ENCODE measurements around the gene CLEC4A.
"Not testable (repeated sequence)": the region's sequence is repeated elsewhere in the genome, so short reads cannot be mapped to it uniquely, and the experiment has no call there.

Gene CLEC4A

DNA sequence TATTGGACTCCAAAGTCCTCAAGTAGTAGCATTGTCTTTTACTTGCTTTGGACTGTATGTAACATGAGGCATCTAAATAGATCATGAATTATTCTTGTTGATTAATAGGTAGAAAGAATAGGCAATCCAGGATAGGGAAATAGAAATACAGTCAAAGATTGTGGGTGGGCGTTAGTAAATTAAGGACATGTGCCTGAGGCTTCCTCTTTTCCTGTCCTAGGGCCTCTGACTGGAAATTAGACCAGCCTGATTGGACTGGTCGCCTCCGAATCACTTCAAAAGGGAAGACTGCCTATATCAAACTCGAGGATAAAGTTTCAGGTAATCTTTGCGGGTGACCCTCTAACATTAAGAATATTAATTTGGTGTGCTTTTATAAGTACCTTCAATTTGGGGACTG, 33.7 kb upstream of the CLEC4A start:
- Histone ChIP-seq H3K4me3 (ENCODE audit: low read depth, low read length) (no peak overlapping the region), H3K36me3 (peaks cover 49% of the 10 kb centered on the region), H3K4me1 (no peaks in the 10 kb centered on the region), H3K27me3 (no peaks in the 10 kb centered on the region), H3K9me3 (no peaks in the 10 kb centered on the region)
- DNase-seq, result no peak
- TF ChIP-seq, protein P1, sequence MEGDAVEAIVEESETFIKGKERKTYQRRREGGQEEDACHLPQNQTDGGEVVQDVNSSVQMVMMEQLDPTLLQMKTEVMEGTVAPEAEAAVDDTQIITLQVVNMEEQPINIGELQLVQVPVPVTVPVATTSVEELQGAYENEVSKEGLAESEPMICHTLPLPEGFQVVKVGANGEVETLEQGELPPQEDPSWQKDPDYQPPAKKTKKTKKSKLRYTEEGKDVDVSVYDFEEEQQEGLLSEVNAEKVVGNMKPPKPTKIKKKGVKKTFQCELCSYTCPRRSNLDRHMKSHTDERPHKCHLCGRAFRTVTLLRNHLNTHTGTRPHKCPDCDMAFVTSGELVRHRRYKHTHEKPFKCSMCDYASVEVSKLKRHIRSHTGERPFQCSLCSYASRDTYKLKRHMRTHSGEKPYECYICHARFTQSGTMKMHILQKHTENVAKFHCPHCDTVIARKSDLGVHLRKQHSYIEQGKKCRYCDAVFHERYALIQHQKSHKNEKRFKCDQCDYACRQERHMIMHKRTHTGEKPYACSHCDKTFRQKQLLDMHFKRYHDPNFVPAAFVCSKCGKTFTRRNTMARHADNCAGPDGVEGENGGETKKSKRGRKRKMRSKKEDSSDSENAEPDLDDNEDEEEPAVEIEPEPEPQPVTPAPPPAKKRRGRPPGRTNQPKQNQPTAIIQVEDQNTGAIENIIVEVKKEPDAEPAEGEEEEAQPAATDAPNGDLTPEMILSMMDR (IDR thresholded peaks at IDR 0.05; ENCODE audit: low read depth, low read length), result no peak

DNA sequence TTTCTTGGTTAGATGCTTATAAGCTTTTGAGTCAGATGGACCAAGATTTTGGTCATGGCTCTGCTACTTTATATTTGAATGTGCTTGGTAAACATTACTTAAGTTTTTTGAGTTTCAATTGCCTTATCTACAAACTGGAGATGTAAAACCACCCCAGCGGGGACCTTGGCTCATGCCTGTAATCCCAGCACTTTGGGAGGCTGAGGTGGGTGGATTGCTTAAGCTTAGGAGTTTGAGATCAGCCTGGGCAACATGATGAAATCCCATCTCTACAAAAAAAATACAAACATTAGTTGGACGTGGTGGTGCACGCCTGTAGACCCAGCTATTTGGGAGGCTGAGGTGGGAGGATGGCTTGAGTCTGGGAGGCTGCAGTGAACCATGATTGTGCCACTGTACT, 30.1 kb upstream of the CLEC4A start:
- no peaks in the 10 kb centered on the region for H3K4me1 ChIP-seq
- H3K9me3 ChIP-seq, result no peaks in the 10 kb centered on the region
- TF ChIP-seq, protein P1 (IDR thresholded peaks at IDR 0.05; ENCODE audit: low read depth, low read length), result no peak
- peaks cover 58% of the 10 kb centered on the region for H3K36me3 ChIP-seq
- H3K27me3 ChIP-seq, result no peaks in the 10 kb centered on the region
- no peak for DNase-seq
- H3K4me3 ChIP-seq (ENCODE audit: low read depth, low read length), result no peak overlapping the region

DNA sequence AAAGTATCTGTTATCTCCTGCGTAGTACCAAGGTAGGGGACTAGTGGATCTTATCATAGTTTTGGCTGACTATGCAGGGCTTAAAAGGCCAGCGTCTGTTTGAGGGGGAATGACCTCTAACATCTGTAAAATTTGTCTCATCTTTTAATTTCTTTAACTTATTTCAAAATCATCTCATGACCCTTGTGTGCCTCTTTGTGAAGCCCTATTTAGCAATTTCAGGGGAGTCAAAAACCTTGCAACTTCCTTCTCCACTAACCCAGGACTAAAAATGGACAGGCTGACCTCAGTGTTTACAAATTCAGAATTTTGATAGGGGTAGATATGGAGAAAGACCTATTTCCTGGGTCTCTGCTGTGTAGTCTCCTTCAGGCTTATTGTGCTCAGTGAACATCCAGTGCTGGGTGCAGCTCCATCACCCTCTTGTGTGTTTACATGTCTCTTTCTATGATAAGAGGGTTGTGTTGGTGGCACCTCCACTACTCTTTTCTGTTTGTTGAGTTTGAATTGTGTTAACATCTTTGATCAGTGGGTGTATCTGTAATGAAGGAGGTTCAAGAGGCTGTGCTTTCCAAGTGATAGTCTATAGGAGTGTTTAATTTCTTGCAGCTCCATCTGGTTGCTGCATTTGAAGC, 27.0 kb upstream of the CLEC4A start:
- Histone ChIP-seq H3K4me3 (ENCODE audit: low read depth, low read length) (no peak overlapping the region), H3K36me3 (peaks cover 38% of the 10 kb centered on the region), H3K27me3 (no peaks in the 10 kb centered on the region), H3K9me3 (no peaks in the 10 kb centered on the region), H3K4me1 (no peaks in the 10 kb centered on the region)
- no peak for DNase-seq
- TF ChIP-seq, protein P1 (IDR thresholded peaks at IDR 0.05; ENCODE audit: low read depth, low read length), result no peak

DNA sequence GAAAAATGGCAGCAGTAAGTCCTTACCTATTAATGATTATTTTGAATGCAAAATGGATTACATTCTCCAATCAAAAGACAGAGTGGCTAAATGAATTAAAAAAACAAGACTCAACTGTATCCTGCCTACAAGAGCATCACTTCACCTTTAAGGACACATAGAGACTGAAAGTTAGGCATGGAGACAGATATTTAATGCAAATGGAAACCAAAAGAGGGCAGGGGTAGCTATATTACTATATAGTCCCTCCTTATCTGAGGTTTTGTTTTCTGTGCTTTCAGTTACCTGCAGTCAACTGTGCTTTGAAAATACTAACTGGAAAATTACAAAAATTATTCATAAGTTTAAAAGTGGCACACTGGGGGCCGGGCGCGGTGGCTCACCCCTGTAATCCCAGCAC, 24.2 kb upstream of the CLEC4A start:
- no peaks in the 10 kb centered on the region for H3K4me1 ChIP-seq
- H3K9me3 ChIP-seq, result no peaks in the 10 kb centered on the region
- no peak overlapping the region for H3K4me3 ChIP-seq (ENCODE audit: low read depth, low read length)
- TF ChIP-seq, protein P1 (IDR thresholded peaks at IDR 0.05; ENCODE audit: low read depth, low read length), result no peak
- no peak for DNase-seq
- peaks cover 14% of the 10 kb centered on the region for H3K36me3 ChIP-seq
- no peaks in the 10 kb centered on the region for H3K27me3 ChIP-seq

DNA sequence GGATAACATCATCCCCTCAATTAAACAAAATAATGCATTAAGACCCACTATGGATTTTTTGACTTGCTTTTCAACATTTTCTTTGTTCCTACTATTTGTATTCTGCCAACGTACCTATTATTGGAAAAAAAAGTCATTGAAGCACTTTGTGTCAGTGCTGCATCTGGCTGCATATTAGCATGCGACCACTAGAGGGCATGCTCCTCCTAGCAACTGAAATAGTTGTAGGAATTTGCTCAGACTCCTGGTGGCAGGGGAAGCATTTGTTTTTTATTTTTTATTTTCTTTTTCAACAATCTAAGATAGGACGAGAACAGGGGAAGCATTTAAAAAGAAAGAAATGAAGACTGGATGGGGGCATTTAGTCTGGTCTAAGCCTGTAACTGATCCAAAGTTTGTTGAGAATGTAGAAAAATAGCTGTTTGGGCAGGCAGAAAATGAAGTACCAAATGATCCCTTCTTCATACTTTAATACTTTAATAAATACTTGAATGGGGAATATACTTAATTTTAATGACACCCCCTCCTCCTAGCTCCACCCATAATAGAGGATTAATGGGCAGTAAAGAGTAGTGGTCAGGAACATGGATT, 14.5 kb upstream of the CLEC4A start:
- no peaks in the 10 kb centered on the region for H3K9me3 ChIP-seq
- H3K36me3 ChIP-seq, result no peaks in the 10 kb centered on the region
- peak; percentile 78 for DNase-seq
- no peak overlapping the region for H3K4me3 ChIP-seq (ENCODE audit: low read depth, low read length)
- no peaks in the 10 kb centered on the region for H3K27me3 ChIP-seq
- TF ChIP-seq, protein P1 (IDR thresholded peaks at IDR 0.05; ENCODE audit: low read depth, low read length), result peak; percentile 100
- H3K4me1 ChIP-seq, result no peaks in the 10 kb centered on the region

DNA sequence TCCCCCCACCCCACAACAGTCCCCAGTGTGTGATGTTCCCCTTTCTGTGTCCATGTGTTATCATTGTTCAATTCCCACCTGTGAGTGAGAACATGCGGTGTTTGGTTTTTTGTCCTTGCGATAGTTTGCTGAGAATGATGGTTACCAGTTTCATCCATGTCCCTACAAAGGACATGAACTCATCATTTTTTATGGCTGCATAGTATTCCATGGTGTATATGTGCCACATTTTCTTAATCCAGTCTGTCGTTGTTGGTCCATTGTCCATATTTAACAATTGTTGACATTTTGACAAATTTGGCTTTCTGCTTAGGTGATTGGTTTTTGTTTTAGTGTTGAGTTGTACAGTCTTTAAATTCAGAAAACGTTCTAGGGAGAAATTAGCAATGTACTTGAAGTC, 10.3 kb upstream of the CLEC4A start:
- not testable (repeated sequence) for H3K27me3 ChIP-seq; H3K36me3 ChIP-seq; H3K9me3 ChIP-seq; H3K4me1 ChIP-seq; DNase-seq; H3K4me3 ChIP-seq (ENCODE audit: low read depth, low read length)
